K562 (cell line): ENCODE results near the gene RPS8. TPM values are rescaled to one million over a fixed set of nuclear protein-coding genes. Genes with fewer than 3 reads are reported as not detected.

Experiments used
- CBX1 ChIP-seq: sonication (generic); IDR thresholded peaks from 2 replicates; pipeline ENCODE4 v1.6.1; 2016; ENCODE audit warnings: antibody characterized with exemption, low read depth, mild to moderate bottlenecking
- CHAMP1 ChIP-seq: fragments of 450-650 bp; IDR thresholded peaks from 2 replicates; pipeline ENCODE4 v1.6.1; 2016; ENCODE audit warnings: mild to moderate bottlenecking
- CXXC5 ChIP-seq: fragments of 250-450 bp; sonication (Bioruptor Pico); IDR thresholded peaks from 2 replicates; pipeline ENCODE4 v1.8.0; 2022; ENCODE audit warnings: inconsistent platforms, mild to moderate bottlenecking, moderate library complexity
- E2F5 ChIP-seq: sonication (generic); formaldehyde crosslinking; IDR thresholded peaks from 2 replicates; pipeline ENCODE4 v1.8.0; 2022; ENCODE audit warnings: mild to moderate bottlenecking, missing genetic modification reagents
- HDAC6 ChIP-seq: IDR thresholded peaks from 2 replicates; pipeline ENCODE4 v1.6.1; 2012; ENCODE audit warnings: low read depth, mild to moderate bottlenecking, control low read depth, inconsistent platforms, low read length, moderate library complexity
- HES1 ChIP-seq: fragments of 450-650 bp; IDR thresholded peaks from 2 replicates; pipeline ENCODE4 v1.6.1; 2016; ENCODE audit warnings: low read depth, mild to moderate bottlenecking, moderate library complexity
- HINFP ChIP-seq: fragments of 450-650 bp; conservative IDR thresholded peaks from 2 replicates; pipeline ENCODE4 v1.6.1; 2016; ENCODE audit warnings: missing genetic modification characterization, low read depth, mild to moderate bottlenecking, control low read depth, missing compliant biosample characterization
- MECOM ChIP-seq: fragments of 250-450 bp; sonication (Bioruptor Pico); IDR thresholded peaks from 2 replicates; pipeline ENCODE4 v1.8.0; 2022; ENCODE audit warnings: inconsistent platforms
- RAD21 ChIP-seq, 2 experiments: fragments of 250-450 bp in 1 of 2; fragments of 450-650 bp in 1 of 2; sonication (Bioruptor Pico) in 1 of 2; formaldehyde crosslinking in 1 of 2; IDR thresholded peaks in 1 of 2; conservative IDR thresholded peaks in 1 of 2; 2 replicates each; pipeline versions ENCODE4 v1.4.0 to v1.8.0; 2020 to 2022; ENCODE audit warnings: mild to moderate bottlenecking in 2 of 2, moderate library complexity in 1 of 2
- RFX5 ChIP-seq: IDR thresholded peaks from 2 replicates; pipeline ENCODE4 v1.6.1; 2011; ENCODE audit warnings: low read depth, mild to moderate bottlenecking, improper control_type of control experiment, low read length
- STAT6 ChIP-seq: sonication (generic); formaldehyde crosslinking; IDR thresholded peaks from 2 replicates; pipeline ENCODE4 v1.8.1; 2023; ENCODE audit warnings: mild to moderate bottlenecking, missing genetic modification reagents
- TBP ChIP-seq: optimal IDR thresholded peaks from 2 replicates; pipeline ENCODE3; 2011; ENCODE audit warnings: low read depth, low read length, improper control_type of control experiment
- U2AF1 ChIP-seq: fragments of 200-400 bp; formaldehyde crosslinking; optimal IDR thresholded peaks from 2 replicates; pipeline ENCODE3; 2017; ENCODE audit warnings: mild to moderate bottlenecking, low read depth, low read length, moderate library complexity
- ZBTB9 ChIP-seq: fragments of 450-650 bp; formaldehyde crosslinking; IDR thresholded peaks from 2 replicates; pipeline ENCODE4 v1.4.0; 2020; ENCODE audit warnings: mild to moderate bottlenecking, moderate library complexity
- ZNF12 ChIP-seq: sonication (generic); formaldehyde crosslinking; IDR thresholded peaks from 2 replicates; pipeline ENCODE4 v1.4.0; 2020; ENCODE audit warnings: mild to moderate bottlenecking, missing genetic modification reagents
- ZNF347 ChIP-seq: fragments of 450-650 bp; formaldehyde crosslinking; IDR thresholded peaks from 2 replicates; pipeline ENCODE4 v1.4.0; 2020; ENCODE audit warnings: low read depth, mild to moderate bottlenecking, moderate library complexity
- ZNF583 ChIP-seq: fragments of 250-450 bp; sonication (Bioruptor Pico); IDR thresholded peaks from 2 replicates; pipeline ENCODE4 v1.4.0; 2020
- polyA plus RNA-seq, 8 experiments: library from polyadenylated mRNA; depleted of rRNA in 4 of 8; stranded (reverse) in 5 of 8; unstranded in 3 of 8; fragments of >200 nt; fragmentation: Nextera tagmentation in 2 of 8; fragmentation: Illumina TruSeq in 1 of 8; extraction: Ambion mirVana in 2 of 8; extraction: Trizol in 1 of 8; gene quantifications; 2 replicates each; pipeline versions ENCODE4 v1.2.1 to v1.2.3, GENCODE V29; 2011 to 2014; ENCODE audit warnings: inconsistent platforms in 1 of 8, missing spikeins in 1 of 8
- total RNA-seq, 7 experiments: library from RNA; depleted of rRNA in 6 of 7; stranded (reverse); fragments of >200 nt in 6 of 7; fragmentation: Illumina TruSeq in 2 of 7; extraction: Trizol in 2 of 7; gene quantifications; 2 replicates each; pipeline versions ENCODE4 v1.2.1 to v1.2.3, GENCODE V29; 2011 to 2021; ENCODE audit warnings: low replicate concordance in 1 of 7

The RPS8 gene
- total and polyA plus RNA-seq, 9 of the 15 experiments (the other 6 are each of a cell fraction or from before 2014, with no cell fraction given), result 2,431 to 4,168 (median 3,109) TPM

GRCh38 chr1:44807364-44808062 is 32.2 kb downstream of the RPS8 start (continued):
- TF ChIP-seq ZBTB9 (peak; percentile 73), MECOM (CRISPR knock-in tag) (no peak), E2F5 (CRISPR knock-in tag) (peak; percentile 97; the same call in 1 of the 2 replicates), CBX1 (no peak), U2AF1 (no peak), RFX5 (no peak), HDAC6 (no peak), RAD21 (CRISPR knock-in tag; conservative IDR thresholded peaks at IDR 0.05 in 1 of 2, IDR thresholded peaks at IDR 0.05 in 1 of 2) (peak; percentile 9 to 20; a peak in 3 of 4 replicates), TBP (peak; percentile 82), ZNF12 (CRISPR knock-in tag) (no peak), HES1 (peak; percentile 4; the same call in 1 of the 2 replicates), CXXC5 (CRISPR knock-in tag) (peak; percentile 77), ZNF583 (CRISPR knock-in tag) (peak; percentile 86), HINFP (peak; percentile 68; the same call in 1 of the 2 replicates), STAT6 (CRISPR knock-in tag) (peak; percentile 33; the same call in 1 of the 2 replicates), ZNF347 (CRISPR knock-in tag) (0 out of 2 replicates have a peak, but pooled peaks have one; percentile 57), CHAMP1 (no peak)
